ENCODE results near the gene C9orf50. TPM values are rescaled to one million over a fixed set of nuclear protein-coding genes. Genes with fewer than 3 reads are reported as not detected.

Gene C9orf50
- polyA plus RNA-seq, 1 experiment, result 0.20 TPM

GRCh38 chr9:129604766-129605163 lies 16.1 kb downstream of the C9orf50 start:
- Histone ChIP-seq H3K4me3 (ENCODE audit: low read depth, low read length) (no peak overlapping the region), H3K27me3 (ENCODE audit: control insufficient read depth, insufficient read depth, low read length) (no peaks in the 10 kb centered on the region), H3K36me3 (ENCODE audit: control insufficient read depth, insufficient read depth, low read length) (no peaks in the 10 kb centered on the region)
- ChIA-PET POLR2A (no interaction called here), CTCF (interaction anchor here (5.7 kb wide), 1 partner anchor 466 kb away, joined by 44 read pairs; no protein-coding TSS in a partner anchor)
- TF ChIP-seq, protein P1, sequence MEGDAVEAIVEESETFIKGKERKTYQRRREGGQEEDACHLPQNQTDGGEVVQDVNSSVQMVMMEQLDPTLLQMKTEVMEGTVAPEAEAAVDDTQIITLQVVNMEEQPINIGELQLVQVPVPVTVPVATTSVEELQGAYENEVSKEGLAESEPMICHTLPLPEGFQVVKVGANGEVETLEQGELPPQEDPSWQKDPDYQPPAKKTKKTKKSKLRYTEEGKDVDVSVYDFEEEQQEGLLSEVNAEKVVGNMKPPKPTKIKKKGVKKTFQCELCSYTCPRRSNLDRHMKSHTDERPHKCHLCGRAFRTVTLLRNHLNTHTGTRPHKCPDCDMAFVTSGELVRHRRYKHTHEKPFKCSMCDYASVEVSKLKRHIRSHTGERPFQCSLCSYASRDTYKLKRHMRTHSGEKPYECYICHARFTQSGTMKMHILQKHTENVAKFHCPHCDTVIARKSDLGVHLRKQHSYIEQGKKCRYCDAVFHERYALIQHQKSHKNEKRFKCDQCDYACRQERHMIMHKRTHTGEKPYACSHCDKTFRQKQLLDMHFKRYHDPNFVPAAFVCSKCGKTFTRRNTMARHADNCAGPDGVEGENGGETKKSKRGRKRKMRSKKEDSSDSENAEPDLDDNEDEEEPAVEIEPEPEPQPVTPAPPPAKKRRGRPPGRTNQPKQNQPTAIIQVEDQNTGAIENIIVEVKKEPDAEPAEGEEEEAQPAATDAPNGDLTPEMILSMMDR (IDR thresholded peaks at IDR 0.05; ENCODE audit: insufficient read depth, low read depth, low read length), result no peak
- no peak for DNase-seq (ENCODE audit: low read depth)

DNA sequence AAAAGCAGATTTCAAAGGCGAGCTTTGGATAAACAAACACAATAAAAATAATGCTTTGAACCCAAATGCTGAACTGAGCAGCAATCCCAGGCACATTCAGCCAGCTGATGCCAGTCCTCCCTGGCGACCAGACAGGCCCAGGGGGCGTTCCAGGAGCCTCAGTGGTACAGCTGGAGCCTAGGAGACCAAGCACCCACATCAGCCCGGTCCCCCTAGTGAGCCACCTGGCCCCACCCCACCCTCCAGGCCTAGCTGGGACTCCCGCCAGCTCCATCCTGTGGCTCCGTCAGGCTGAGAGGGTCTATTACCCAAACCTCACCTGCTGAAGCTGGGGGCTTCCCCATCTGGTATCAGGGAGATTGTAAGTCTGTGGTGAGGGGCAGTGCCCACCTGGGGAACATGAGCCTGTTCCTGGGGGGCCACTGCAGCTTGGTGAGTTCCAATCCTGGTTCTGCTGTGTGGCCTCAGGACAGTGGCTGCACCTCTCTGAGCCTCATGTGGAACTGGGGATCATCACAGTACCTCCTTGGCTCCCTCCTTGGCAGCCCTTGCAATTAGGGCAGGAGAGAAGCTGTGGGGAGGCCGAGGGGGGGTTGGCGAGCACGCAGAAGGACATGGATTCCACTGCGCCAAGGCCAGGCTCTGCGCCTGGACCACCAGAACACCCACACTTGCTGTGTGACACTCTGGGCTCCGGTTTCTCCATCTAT lies 16.7 kb downstream of the C9orf50 start:
- no peak for DNase-seq (ENCODE audit: low read depth)
- CTCF ChIA-PET, result interaction anchor here (0.9 to 5.7 kb wide), 2 partner anchors 157 to 465 kb away, joined by 3 to 44 read pairs; no protein-coding TSS in a partner anchor
- TF ChIP-seq, protein P1 (IDR thresholded peaks at IDR 0.05; ENCODE audit: insufficient read depth, low read depth, low read length), result no peak
- no peaks in the 10 kb centered on the region for H3K36me3 ChIP-seq (ENCODE audit: control insufficient read depth, insufficient read depth, low read length)
- no peak overlapping the region for H3K4me3 ChIP-seq (ENCODE audit: low read depth, low read length)
- POLR2A ChIA-PET, result no interaction called here
- H3K27me3 ChIP-seq (ENCODE audit: control insufficient read depth, insufficient read depth, low read length), result no peaks in the 10 kb centered on the region

DNA sequence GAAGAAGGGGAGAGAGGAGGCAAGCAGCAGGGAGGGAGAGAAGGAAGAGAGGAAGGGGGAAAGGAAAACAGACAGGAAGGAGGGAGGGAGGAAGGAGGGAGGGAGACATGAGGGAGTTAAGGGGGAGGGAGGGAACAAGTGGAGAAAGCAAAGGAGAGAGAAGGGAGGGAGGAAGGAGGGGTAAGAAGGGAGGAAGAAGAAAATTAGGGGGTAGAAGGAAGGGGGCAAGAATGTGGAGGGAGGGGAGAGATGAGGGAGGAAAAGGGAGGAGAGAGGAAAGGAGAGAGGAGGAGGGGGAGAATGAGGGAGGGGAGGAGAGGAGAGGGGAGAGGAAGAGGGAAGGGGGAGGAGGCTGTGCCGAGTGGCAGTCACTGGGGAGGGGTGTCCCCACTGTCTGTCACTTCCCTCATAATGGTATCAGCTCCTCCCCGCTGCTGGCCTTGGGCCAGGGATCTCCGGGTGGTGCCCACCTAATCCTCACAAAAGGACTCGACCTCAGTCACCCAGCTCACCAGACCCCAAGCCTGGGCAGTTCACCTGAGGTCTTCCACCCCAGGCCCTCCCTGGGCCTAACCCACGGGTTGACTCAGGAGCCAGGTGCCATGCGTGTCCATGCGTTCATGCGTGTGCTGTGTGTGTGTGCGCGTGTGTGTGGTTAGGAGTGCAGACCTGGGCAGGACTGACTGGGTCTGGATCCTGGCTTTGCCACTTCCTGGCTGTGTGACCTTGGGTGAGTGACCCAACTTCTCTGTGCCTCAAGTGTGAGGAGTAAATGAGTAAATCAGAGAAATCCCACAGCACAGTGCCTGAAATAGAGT lies 18.1 kb downstream of the C9orf50 start:
- TF ChIP-seq, protein P1 (IDR thresholded peaks at IDR 0.05; ENCODE audit: insufficient read depth, low read depth, low read length), result no peak
- Histone ChIP-seq H3K36me3 (ENCODE audit: control insufficient read depth, insufficient read depth, low read length) (no peaks in the 10 kb centered on the region), H3K4me3 (ENCODE audit: low read depth, low read length) (no peak overlapping the region), H3K27me3 (ENCODE audit: control insufficient read depth, insufficient read depth, low read length) (no peaks in the 10 kb centered on the region)
- POLR2A ChIA-PET, result no interaction called here
- DNase-seq (ENCODE audit: low read depth), result no peak
- CTCF ChIA-PET, result interaction anchor here (0.9 to 1.1 kb wide), 2 partner anchors 21 to 429 kb away, joined by 3 read pairs; no protein-coding TSS in a partner anchor

DNA sequence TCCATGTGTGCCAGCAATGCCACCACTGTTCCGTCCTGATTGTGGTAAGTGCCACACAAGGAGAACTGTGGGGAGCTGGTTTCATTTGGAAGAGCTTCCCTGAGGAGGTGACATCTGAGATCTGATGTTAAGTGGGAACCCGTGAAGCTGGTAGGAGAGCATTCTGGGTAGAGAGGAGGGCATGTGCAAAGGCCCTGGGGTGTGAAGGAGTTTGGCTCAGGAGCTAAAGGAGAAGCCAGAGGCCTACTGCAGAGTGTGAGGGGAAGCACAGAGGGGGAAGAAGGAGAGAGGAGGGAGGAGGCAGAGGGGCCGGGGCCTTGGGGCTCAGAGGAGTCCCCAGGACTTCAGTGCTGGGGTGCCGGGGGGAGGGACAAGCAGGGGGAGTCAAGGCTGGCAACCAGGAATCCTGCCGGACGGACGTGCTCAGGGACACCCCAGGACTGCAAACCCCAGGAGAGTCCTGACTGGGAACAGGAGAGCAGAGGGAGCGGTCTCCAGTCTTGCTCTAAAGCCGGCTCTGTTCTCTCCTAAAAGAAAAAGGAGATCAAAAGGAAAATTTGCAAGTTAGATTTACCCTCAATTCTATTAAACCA lies 19.7 kb downstream of the C9orf50 start:
- CTCF ChIA-PET, result interaction anchor here (0.7 kb wide), 1 partner anchor 428 kb away, joined by 3 read pairs; no protein-coding TSS in a partner anchor
- TF ChIP-seq, protein P1 (IDR thresholded peaks at IDR 0.05; ENCODE audit: insufficient read depth, low read depth, low read length), result no peak
- no peak for DNase-seq (ENCODE audit: low read depth)
- no peak overlapping the region for H3K4me3 ChIP-seq (ENCODE audit: low read depth, low read length)
- H3K27me3 ChIP-seq (ENCODE audit: control insufficient read depth, insufficient read depth, low read length), result no peaks in the 10 kb centered on the region
- POLR2A ChIA-PET, result no interaction called here
- H3K36me3 ChIP-seq (ENCODE audit: control insufficient read depth, insufficient read depth, low read length), result no peaks in the 10 kb centered on the region

DNA sequence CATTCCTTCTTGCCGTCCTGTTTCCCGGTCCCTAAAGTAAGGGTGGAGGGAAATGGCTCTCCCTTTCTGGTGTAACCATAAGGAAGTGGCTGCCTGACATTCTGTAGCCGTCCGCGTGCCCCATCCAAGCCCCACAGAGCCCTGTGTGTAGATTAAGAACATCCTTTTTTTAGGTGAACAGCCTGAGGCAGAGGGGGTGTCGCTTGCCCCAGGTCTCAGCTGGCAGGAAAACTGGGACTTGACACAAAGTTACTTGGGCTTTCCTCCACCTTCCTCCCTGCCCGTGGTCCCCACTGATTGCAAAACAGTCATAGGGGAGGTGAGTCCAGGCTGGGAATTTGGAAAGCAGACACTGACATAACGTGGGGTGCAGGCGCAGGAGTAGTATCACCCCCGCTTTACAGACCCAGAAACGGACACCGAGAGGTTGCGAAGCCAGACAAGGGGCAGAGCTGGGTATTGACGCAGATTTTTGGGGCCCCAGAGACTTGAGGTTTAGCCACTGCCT lies 22.8 kb downstream of the C9orf50 start:
- peak overlapping the region; percentile 49 for H3K4me3 ChIP-seq (ENCODE audit: low read depth, low read length)
- TF ChIP-seq, protein P1 (IDR thresholded peaks at IDR 0.05; ENCODE audit: insufficient read depth, low read depth, low read length), result no peak
- POLR2A ChIA-PET, result no interaction called here
- CTCF ChIA-PET, result no interaction called here
- DNase-seq (ENCODE audit: low read depth), result no peak
- no peaks in the 10 kb centered on the region for H3K27me3 ChIP-seq (ENCODE audit: control insufficient read depth, insufficient read depth, low read length)
- H3K36me3 ChIP-seq (ENCODE audit: control insufficient read depth, insufficient read depth, low read length), result no peaks in the 10 kb centered on the region

Data from BJ (cell line).